GM08714 (cell line): ENCODE results near the gene SHPK.
A peak's percentile ranks its signal among the peaks of the same experiment; 100 is the strongest.

Experiments used
- H3K4me3 ChIP-seq: fragments of 200-500 bp; sonication (Bioruptor generic); 2 replicates; pipeline ENCODE4 v1.5.1; 2014; ENCODE audit warnings: mild to moderate bottlenecking, low read length, inconsistent platforms
- ZNF274 ChIP-seq: IDR thresholded peaks from 2 replicates; pipeline ENCODE4 v1.6.1; 2012; ENCODE audit warnings: mild to moderate bottlenecking, low read depth, low read length

The SHPK gene

GRCh38 chr17:3668279-3669084 is 32.4 kb upstream of the SHPK start, which contains the start of the genes EMC6 and TAX1BP3:
Gene EMC6, plus strand, starts transcription at chr17:3668812. Its CDS starts 335 bp downstream, at chr17:3669147.
Gene TAX1BP3, minus strand, starts transcription at chr17:3668578. Its CDS starts 52 bp downstream, at chr17:3668526.
- TF ChIP-seq ZNF274: no peak
- H3K4me3 ChIP-seq: peak within 1 kb of the TSS; percentile 87

GRCh38 chr17:3667366-3668278 is 31.6 kb upstream of the SHPK start:
- H3K4me3 ChIP-seq: peak overlapping the region; percentile 87
- TF ChIP-seq ZNF274: no peak

- no peak for TF ChIP-seq ZNF274
- no peak overlapping the region for H3K4me3 ChIP-seq
Measured at GRCh38 chr17:3666516-3666915, 30.5 kb upstream of the SHPK start.

- H3K4me3 ChIP-seq: no peak overlapping the region
- no peak for TF ChIP-seq ZNF274
Measured at GRCh38 chr17:3665834-3666233, 29.8 kb upstream of the SHPK start.

- TF ChIP-seq ZNF274: no peak
- no peak overlapping the region for H3K4me3 ChIP-seq
Measured at GRCh38 chr17:3663102-3664011, 27.3 kb upstream of the SHPK start.

- TF ChIP-seq ZNF274: no peak
- no peak overlapping the region for H3K4me3 ChIP-seq
Measured at GRCh38 chr17:3660311-3660891, 24.4 kb upstream of the SHPK start.

- H3K4me3 ChIP-seq: no peak overlapping the region
- no peak for TF ChIP-seq ZNF274
Measured at GRCh38 chr17:3659541-3660111, 23.6 kb upstream of the SHPK start.

- TF ChIP-seq ZNF274: no peak
- no peak overlapping the region for H3K4me3 ChIP-seq
Measured at GRCh38 chr17:3658784-3659449, 22.9 kb upstream of the SHPK start.

GRCh38 chr17:3657874-3658783 is 22.1 kb upstream of the SHPK start:
- no peak overlapping the region for H3K4me3 ChIP-seq
- TF ChIP-seq ZNF274: no peak

- TF ChIP-seq ZNF274: no peak
- no peak overlapping the region for H3K4me3 ChIP-seq
Measured at GRCh38 chr17:3657588-3657869, 21.5 kb upstream of the SHPK start.

GRCh38 chr17:3656755-3657587 is 20.9 kb upstream of the SHPK start:
- no peak overlapping the region for H3K4me3 ChIP-seq
- TF ChIP-seq ZNF274: no peak

- no peak for TF ChIP-seq ZNF274
- no peak overlapping the region for H3K4me3 ChIP-seq
Measured at GRCh38 chr17:3656353-3656752, 20.3 kb upstream of the SHPK start.
